ENCODE results near the gene MMP17. TPM values are rescaled to one million over a fixed set of nuclear protein-coding genes. Genes with fewer than 3 reads are reported as not detected.
A peak's percentile ranks its signal among the peaks of the same experiment; 100 is the strongest.
"Not testable (repeated sequence)": the region's sequence is repeated elsewhere in the genome, so short reads cannot be mapped to it uniquely, and the experiment has no call there.

The MMP17 gene
- total RNA-seq, 2 donors from 2014 or later, result 0.76 to 1.6 TPM

- ATAC-seq (peak; percentile 75), DNase-seq (peak in 1 of 2 donors; percentile 15)
- intact Hi-C loops (cut with DNase I, micrococcal nuclease), result no loop called here
Measured at GRCh38 chr12:131860472-131861260, 32.5 kb downstream of the MMP17 start.

- DNase-seq (no peak), ATAC-seq (no peak)
- intact Hi-C loops (cut with DNase I, micrococcal nuclease), result no loop called here
Measured at GRCh38 chr12:131861261-131862083, 33.3 kb downstream of the MMP17 start.

- no peak for ATAC-seq
- no peak for DNase-seq
- intact Hi-C loops (cut with DNase I, micrococcal nuclease), result no loop called here
Measured at GRCh38 chr12:131862084-131862441, 33.9 kb downstream of the MMP17 start.

- ATAC-seq (no peak), DNase-seq (no peak)
- intact Hi-C loops (cut with DNase I, micrococcal nuclease), result no loop called here
Measured at GRCh38 chr12:131862600-131862993, 34.4 kb downstream of the MMP17 start.

- no peak for DNase-seq
- intact Hi-C loops (cut with DNase I, micrococcal nuclease), result no loop called here
- no peak for ATAC-seq
Measured at GRCh38 chr12:131862994-131863710, 35.0 kb downstream of the MMP17 start.

- ATAC-seq, result no peak
- intact Hi-C loops (cut with DNase I, micrococcal nuclease), result no loop called here
- DNase-seq, result no peak
Measured at GRCh38 chr12:131863711-131864396, 35.7 kb downstream of the MMP17 start.

GRCh38 chr12:131864469-131864868 lies 36.3 kb downstream of the MMP17 start:
- DNase-seq (no peak), ATAC-seq (no peak)
- intact Hi-C loops (cut with DNase I, micrococcal nuclease), result no loop called here

GRCh38 chr12:131865180-131865875 lies 37.1 kb downstream of the MMP17 start:
- no peak for DNase-seq
- no peak for ATAC-seq
- intact Hi-C loops (cut with DNase I, micrococcal nuclease), result no loop called here

GRCh38 chr12:131867471-131867870 lies 39.3 kb downstream of the MMP17 start:
- intact Hi-C loops (cut with DNase I, micrococcal nuclease), result no loop called here

GRCh38 chr12:131867891-131868675 lies 39.9 kb downstream of the MMP17 start:
- DNase-seq (no peak), ATAC-seq (no peak)
- intact Hi-C loops (cut with DNase I, micrococcal nuclease), result no loop called here

More at GRCh38 chr12:131867471-131867870, 39.3 kb downstream of the MMP17 start:
- DNase-seq (no peak), ATAC-seq (no peak)

- ATAC-seq (no peak), DNase-seq (no peak)
- intact Hi-C loops (cut with DNase I, micrococcal nuclease), result no loop called here
Measured at GRCh38 chr12:131869871-131870418, 41.8 kb downstream of the MMP17 start.

- DNase-seq (no peak), ATAC-seq (no peak)
- intact Hi-C loops (cut with DNase I, micrococcal nuclease), result no loop called here
Measured at GRCh38 chr12:131871677-131872076, 43.5 kb downstream of the MMP17 start.

GRCh38 chr12:131872154-131873051 lies 44.2 kb downstream of the MMP17 start:
- DNase-seq (no peak), ATAC-seq (no peak)
- intact Hi-C loops (cut with DNase I, micrococcal nuclease), result no loop called here

- intact Hi-C loops (cut with DNase I, micrococcal nuclease), result no loop called here
- no peak for DNase-seq
- ATAC-seq, result no peak
Measured at GRCh38 chr12:131873293-131873692, 45.1 kb downstream of the MMP17 start.

GRCh38 chr12:131874972-131875371 lies 46.8 kb downstream of the MMP17 start:
- DNase-seq; ATAC-seq; intact Hi-C loops (cut with DNase I, micrococcal nuclease): not testable (repeated sequence)

- DNase-seq; intact Hi-C loops (cut with DNase I, micrococcal nuclease); ATAC-seq: not testable (repeated sequence)
Measured at GRCh38 chr12:131877216-131877615, 49.0 kb downstream of the MMP17 start.
